ENCODE results near the gene FAM98C.

GRCh38 chr19:38444026-38444425 is 41.1 kb downstream of the FAM98C start:
- TF ChIP-seq, protein P1, sequence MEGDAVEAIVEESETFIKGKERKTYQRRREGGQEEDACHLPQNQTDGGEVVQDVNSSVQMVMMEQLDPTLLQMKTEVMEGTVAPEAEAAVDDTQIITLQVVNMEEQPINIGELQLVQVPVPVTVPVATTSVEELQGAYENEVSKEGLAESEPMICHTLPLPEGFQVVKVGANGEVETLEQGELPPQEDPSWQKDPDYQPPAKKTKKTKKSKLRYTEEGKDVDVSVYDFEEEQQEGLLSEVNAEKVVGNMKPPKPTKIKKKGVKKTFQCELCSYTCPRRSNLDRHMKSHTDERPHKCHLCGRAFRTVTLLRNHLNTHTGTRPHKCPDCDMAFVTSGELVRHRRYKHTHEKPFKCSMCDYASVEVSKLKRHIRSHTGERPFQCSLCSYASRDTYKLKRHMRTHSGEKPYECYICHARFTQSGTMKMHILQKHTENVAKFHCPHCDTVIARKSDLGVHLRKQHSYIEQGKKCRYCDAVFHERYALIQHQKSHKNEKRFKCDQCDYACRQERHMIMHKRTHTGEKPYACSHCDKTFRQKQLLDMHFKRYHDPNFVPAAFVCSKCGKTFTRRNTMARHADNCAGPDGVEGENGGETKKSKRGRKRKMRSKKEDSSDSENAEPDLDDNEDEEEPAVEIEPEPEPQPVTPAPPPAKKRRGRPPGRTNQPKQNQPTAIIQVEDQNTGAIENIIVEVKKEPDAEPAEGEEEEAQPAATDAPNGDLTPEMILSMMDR (IDR thresholded peaks at IDR 0.05): no peak
- TF ChIP-seq EZH2 (IDR thresholded peaks at IDR 0.05; ENCODE audit: borderline replicate concordance, insufficient read depth, low read depth, low read length, poor library complexity, severe bottlenecking): no peak

Data from B cell (primary cell).